Measurements from ENCODE around the gene ASIC1.

- TF ChIP-seq CTCF (conservative IDR thresholded peaks at IDR 0.05; ENCODE audit: low read depth, low read length) = no peak
- TF ChIP-seq CEBPB (IDR thresholded peaks at IDR 0.05; ENCODE audit: low read depth, low read length) = no peak
- TF ChIP-seq BHLHE40 (IDR thresholded peaks at IDR 0.05; ENCODE audit: low read depth, low read length) = no peak
- no peak for TF ChIP-seq POLR2A (IDR thresholded peaks at IDR 0.05; ENCODE audit: low read depth, low read length)
- no peak for TF ChIP-seq RCOR1 (IDR thresholded peaks at IDR 0.05; ENCODE audit: insufficient replicate concordance, low read length)
- no peak for TF ChIP-seq USF2 (IDR thresholded peaks at IDR 0.05; ENCODE audit: low read depth, low read length)
- TF ChIP-seq RFX5 (IDR thresholded peaks at IDR 0.05; ENCODE audit: low read depth, low read length) = no peak
- no peak for TF ChIP-seq FOS (IDR thresholded peaks at IDR 0.05; ENCODE audit: low read depth, low read length)
- no peak for TF ChIP-seq CHD1 (IDR thresholded peaks at IDR 0.05; ENCODE audit: low read depth, low read length)
- no peak for TF ChIP-seq MAZ (IDR thresholded peaks at IDR 0.05; ENCODE audit: borderline replicate concordance, low read depth, low read length)
- no peak for TF ChIP-seq ELK1 (IDR thresholded peaks at IDR 0.05; ENCODE audit: borderline replicate concordance, low read depth, low read length)
- TF ChIP-seq SMC3 (IDR thresholded peaks at IDR 0.05; ENCODE audit: low read depth, low read length) = no peak
Observed at GRCh38 chr12:50127546-50127945, 70.2 kb downstream of the ASIC1 start.

All from IMR-90 (cell line).